ENCODE results near the gene MUC5AC. TPM values are rescaled to one million over a fixed set of nuclear protein-coding genes. Genes with fewer than 3 reads are reported as not detected.

MUC5AC gene
- total RNA-seq, 1 experiment from 2014 or later: under 0.01 TPM

DNA sequence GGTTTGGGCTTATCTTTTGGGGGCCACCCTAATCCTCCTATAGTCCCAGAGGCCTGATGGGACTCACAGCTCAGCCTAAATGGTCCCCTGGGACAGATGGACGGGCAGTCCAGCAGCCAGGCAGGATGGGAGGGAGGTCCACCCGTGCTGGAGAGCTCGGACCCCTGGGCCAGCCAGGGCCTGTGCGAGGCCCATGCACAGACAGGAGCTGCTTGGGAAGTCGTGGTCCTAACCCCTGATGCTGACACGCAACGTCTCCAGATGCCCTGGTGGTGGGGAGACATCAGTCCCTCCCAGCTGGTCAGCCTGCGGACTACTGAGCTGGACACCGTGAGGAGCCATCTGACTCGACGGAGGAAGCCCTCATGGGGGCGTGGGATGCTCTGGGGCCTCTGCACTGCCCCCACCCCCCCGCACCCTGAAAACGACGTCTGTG, 31.2 kb upstream of the MUC5AC start:
- TF ChIP-seq ZFX (IDR thresholded peaks at IDR 0.05) (no peak), YY1 (IDR thresholded peaks at IDR 0.05; ENCODE audit: extremely low read depth, insufficient replicate concordance, low read depth, low read length) (no peak), EGR1 (IDR thresholded peaks at IDR 0.05; ENCODE audit: low read depth) (no peak), SRF (IDR thresholded peaks at IDR 0.05; ENCODE audit: low read depth) (no peak), EZH2 (IDR thresholded peaks at IDR 0.05) (no peak), JUND (IDR thresholded peaks at IDR 0.05) (no peak), CEBPB (IDR thresholded peaks at IDR 0.05; ENCODE audit: low read depth) (no peak)
- TF ChIP-seq, protein P1, sequence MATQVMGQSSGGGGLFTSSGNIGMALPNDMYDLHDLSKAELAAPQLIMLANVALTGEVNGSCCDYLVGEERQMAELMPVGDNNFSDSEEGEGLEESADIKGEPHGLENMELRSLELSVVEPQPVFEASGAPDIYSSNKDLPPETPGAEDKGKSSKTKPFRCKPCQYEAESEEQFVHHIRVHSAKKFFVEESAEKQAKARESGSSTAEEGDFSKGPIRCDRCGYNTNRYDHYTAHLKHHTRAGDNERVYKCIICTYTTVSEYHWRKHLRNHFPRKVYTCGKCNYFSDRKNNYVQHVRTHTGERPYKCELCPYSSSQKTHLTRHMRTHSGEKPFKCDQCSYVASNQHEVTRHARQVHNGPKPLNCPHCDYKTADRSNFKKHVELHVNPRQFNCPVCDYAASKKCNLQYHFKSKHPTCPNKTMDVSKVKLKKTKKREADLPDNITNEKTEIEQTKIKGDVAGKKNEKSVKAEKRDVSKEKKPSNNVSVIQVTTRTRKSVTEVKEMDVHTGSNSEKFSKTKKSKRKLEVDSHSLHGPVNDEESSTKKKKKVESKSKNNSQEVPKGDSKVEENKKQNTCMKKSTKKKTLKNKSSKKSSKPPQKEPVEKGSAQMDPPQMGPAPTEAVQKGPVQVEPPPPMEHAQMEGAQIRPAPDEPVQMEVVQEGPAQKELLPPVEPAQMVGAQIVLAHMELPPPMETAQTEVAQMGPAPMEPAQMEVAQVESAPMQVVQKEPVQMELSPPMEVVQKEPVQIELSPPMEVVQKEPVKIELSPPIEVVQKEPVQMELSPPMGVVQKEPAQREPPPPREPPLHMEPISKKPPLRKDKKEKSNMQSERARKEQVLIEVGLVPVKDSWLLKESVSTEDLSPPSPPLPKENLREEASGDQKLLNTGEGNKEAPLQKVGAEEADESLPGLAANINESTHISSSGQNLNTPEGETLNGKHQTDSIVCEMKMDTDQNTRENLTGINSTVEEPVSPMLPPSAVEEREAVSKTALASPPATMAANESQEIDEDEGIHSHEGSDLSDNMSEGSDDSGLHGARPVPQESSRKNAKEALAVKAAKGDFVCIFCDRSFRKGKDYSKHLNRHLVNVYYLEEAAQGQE (IDR thresholded peaks at IDR 0.05; ENCODE audit: low read depth): no peak
- TF ChIP-seq, protein P2, sequence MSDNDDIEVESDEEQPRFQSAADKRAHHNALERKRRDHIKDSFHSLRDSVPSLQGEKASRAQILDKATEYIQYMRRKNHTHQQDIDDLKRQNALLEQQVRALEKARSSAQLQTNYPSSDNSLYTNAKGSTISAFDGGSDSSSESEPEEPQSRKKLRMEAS (IDR thresholded peaks at IDR 0.05): no peak
- TF ChIP-seq, protein P3, sequence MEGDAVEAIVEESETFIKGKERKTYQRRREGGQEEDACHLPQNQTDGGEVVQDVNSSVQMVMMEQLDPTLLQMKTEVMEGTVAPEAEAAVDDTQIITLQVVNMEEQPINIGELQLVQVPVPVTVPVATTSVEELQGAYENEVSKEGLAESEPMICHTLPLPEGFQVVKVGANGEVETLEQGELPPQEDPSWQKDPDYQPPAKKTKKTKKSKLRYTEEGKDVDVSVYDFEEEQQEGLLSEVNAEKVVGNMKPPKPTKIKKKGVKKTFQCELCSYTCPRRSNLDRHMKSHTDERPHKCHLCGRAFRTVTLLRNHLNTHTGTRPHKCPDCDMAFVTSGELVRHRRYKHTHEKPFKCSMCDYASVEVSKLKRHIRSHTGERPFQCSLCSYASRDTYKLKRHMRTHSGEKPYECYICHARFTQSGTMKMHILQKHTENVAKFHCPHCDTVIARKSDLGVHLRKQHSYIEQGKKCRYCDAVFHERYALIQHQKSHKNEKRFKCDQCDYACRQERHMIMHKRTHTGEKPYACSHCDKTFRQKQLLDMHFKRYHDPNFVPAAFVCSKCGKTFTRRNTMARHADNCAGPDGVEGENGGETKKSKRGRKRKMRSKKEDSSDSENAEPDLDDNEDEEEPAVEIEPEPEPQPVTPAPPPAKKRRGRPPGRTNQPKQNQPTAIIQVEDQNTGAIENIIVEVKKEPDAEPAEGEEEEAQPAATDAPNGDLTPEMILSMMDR (IDR thresholded peaks at IDR 0.05 in 2 of 3, conservative IDR thresholded peaks at IDR 0.05 in 1 of 3; ENCODE audit: borderline replicate concordance in 1 of 3, insufficient read depth in 1 of 3, low read depth in 2 of 3, low read length in 2 of 3): no peak
- Histone ChIP-seq H3K27me3 (ENCODE audit: insufficient read depth, low read length) (peaks cover 11% of the 10 kb centered on the region), H3K4me2 (ENCODE audit: low read length) (no peak overlapping the region), H2AFZ (ENCODE audit: low read depth, low read length, poor library complexity, severe bottlenecking) (no peak overlapping the region), H3K27ac (ENCODE audit: low read depth, low read length) (no peak overlapping the region), H3K9me2 (ENCODE audit: insufficient read depth) (no peaks in the 10 kb centered on the region), H3K4me3 (replicated peaks in 1 of 2; ENCODE audit: low read depth in 1 of 2, low read length in 2 of 2) (no peak overlapping the region), H4K20me1 (ENCODE audit: insufficient read depth) (no peaks in the 10 kb centered on the region), H3K36me3 (ENCODE audit: control insufficient read depth in 1 of 2, insufficient read depth in 2 of 2, low read length in 2 of 2) (no peaks in the 10 kb centered on the region), H3K4me1 (ENCODE audit: control insufficient read depth in 1 of 2, insufficient read depth in 2 of 2, low read length in 2 of 2) (no peaks in the 10 kb centered on the region), H3K9ac (ENCODE audit: low read length) (no peak overlapping the region), H3K79me2 (ENCODE audit: insufficient read depth, low read length) (no peaks in the 10 kb centered on the region), H3K9me3 (ENCODE audit: control insufficient read depth in 1 of 2, insufficient read depth in 1 of 2, low read depth in 1 of 2, low read length in 2 of 2) (no peaks in the 10 kb centered on the region)
- ChIA-PET RAD21 (ENCODE audit: low non-redundant PET in 1 of 2, low total read pairs in 2 of 2, uncharacterized antibody in 2 of 2, unreplicated experiment in 2 of 2) (no interaction called here), POLR2A (no interaction called here), CTCF (no interaction called here)
- DNase-seq (ENCODE audit: low read depth, low spot score) (no peak), ATAC-seq (no peak)
- intact Hi-C loops (cut with micrococcal nuclease): no loop called here
- no TSS peak for BruUV-seq (replicated peaks)
